RCC 7860 (cell line): ENCODE results near the gene TRAK2.

Experiments
- DNase-seq: peaks from one replicate; pipeline ENCODE4 v3.0.0-alpha.2; 2015; ENCODE audit warnings: low spot score
- FAIRE-seq: peaks from 2 replicates; lab custom pipeline; 2012; peaks lifted over from hg19 to GRCh38; lab: Jason Lieb, UNC

The TRAK2 gene

GRCh38 chr2:201366146-201366545, 85.1 kb downstream of the TRAK2 start:
- FAIRE-seq (no peak), DNase-seq (no peak)

DNA sequence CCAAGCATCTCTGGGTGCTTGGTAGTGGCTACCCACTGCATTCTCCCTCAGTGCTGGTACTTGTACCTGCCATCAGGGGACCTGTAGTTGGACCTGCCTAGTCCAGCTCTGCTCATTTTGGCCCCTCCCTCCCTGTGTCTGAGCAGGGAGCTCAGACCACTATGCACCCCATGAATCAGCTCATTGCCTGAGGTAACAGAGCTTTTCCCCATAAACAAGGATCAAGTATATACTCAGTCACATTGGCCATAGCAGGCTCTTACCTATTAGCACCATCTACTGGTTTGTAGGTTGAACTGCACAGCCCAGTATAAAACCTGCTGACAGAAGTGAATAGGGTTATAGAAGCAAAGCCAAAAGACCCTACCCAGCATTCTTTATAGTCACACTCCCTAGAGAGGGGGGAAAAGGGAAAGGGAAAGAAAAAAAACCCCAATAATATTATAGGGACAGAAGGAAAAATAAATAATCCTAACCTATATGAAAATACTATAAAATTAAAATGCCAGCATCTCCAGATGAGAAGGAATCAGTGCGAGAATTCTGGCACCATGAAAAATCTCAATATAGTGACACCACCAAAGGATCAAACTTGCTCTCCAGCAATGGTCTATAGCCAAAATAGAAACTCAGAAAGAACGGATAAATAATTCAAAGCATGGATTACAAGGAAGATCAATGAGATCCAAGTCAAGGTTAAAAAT, 87.2 kb downstream of the TRAK2 start:
- FAIRE-seq (no peak), DNase-seq (peak; percentile 53)

- no peak for DNase-seq
- no peak for FAIRE-seq
Observed at GRCh38 chr2:201362396-201362795, 88.9 kb downstream of the TRAK2 start.

- FAIRE-seq, result no peak
- DNase-seq, result no peak
Observed at GRCh38 chr2:201361078-201361733, 90.1 kb downstream of the TRAK2 start.

- no peak for DNase-seq
- FAIRE-seq, result no peak
Observed at GRCh38 chr2:201360256-201360655, 91.0 kb downstream of the TRAK2 start.

DNA sequence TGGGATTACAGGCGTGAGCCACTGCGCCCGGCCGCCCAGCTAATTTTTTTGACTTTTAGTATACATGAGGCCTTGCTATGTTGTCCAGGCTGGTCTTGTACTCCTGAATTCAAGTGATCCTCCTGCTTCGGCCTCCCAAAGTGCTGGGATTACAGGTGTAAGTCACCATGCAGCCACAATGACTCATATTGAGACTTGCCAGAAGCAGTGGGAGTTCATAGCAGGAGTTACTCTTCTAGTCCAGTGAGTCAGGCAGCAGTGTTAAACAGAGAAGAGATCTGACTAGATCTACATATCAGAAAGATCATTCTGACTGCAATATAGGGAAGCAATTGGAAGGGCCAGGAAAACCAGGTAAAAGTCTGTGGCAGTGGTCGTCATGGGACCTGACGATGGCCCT, 92.6 kb downstream of the TRAK2 start:
- DNase-seq (peak; percentile 81), FAIRE-seq (peak; percentile 52)

DNA sequence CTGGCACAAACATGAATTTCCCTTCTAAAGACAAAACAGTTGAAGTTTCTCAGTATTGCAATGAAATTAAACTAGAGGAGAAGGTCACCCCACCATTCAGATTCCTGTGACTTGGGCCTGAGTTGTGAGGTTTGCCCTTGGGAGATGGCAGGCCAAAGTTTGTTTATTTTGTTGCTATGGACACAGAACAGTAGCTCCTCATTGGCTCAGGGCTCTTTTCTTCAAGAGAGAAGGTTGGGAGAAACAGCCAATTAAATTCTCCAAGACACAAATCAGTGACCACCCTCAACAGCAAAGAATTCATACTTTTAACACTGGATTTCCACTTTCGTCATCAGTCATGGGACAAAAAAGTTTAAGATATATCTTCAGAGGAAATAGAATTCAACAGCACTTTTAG, 94.0 kb downstream of the TRAK2 start, which contains the start of gene FLACC1:
TSS of gene FLACC1 (minus strand) at position 125 of the 400 bp plus-strand sequence. CDS start 5,941 bp downstream, outside the sequence.
- FAIRE-seq (no peak), DNase-seq (peak; percentile 41)

- DNase-seq (no peak), FAIRE-seq (no peak)
Observed at GRCh38 chr2:201353116-201353515, 98.1 kb downstream of the TRAK2 start.

DNA sequence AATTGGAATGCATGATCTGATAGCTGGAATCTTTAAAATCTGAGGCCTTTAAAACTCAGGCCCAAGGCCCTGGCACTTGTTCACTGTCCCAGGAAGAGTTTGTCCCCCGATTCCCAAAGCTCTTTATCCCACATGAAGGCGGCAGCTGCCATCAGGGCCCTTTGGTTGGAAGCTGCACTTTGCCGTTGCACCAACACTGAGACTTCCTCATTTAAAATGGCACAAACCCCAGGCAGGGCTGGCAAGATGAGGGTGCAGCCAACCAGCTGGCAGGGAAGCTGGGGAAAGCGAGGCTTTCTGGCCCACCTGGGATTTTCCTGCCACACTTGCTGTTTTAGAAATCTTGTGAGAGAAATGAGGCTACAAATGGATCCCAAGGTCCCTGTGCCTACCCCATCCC, 100.4 kb downstream of the TRAK2 start:
- FAIRE-seq, result no peak

DNA sequence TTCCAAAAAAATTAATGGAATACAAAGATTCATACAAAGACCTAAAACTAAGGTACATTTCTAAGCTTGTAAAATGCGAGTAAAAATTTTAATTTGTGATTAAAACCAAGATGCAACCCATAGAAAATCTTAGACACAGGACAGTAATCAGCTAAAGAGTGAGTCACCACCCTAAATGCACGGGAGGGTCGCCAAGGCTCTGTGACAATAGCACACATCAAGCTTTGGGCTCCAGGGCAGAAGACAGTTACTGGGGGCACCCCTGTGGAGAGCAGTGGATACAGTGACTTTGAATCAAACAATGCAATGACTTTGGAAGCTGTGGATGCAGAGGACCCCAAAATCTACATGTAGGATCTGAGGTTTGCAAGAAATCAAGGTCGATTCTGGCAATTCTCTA, 101.7 kb downstream of the TRAK2 start:
- no peak for FAIRE-seq
- DNase-seq, result no peak

More for the DNA sequence above, 100.4 kb downstream of the TRAK2 start:
- DNase-seq, result no peak

- FAIRE-seq (no peak), DNase-seq (no peak)
Observed at GRCh38 chr2:201348758-201349157, 102.5 kb downstream of the TRAK2 start.

DNA sequence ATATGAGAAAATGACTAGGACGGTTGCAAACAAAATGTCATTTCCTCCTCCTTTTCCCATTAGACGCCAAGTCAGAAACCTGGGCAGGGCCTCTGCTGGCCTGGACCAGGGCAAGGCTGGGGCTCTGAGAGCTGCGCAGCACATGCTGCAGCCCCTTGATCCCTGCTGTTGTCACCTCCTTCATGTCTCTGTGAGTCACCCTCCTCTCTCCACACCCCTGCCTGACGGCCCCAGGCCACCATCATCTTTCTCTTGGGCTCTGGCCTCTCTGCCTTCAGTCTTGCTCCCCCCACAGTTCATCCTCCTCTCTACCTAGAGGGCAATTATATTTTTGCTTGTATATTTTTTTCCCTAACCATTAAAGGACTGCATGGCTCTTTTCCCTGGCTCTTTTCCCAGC, 104.1 kb downstream of the TRAK2 start:
- FAIRE-seq (no peak), DNase-seq (no peak)

DNA sequence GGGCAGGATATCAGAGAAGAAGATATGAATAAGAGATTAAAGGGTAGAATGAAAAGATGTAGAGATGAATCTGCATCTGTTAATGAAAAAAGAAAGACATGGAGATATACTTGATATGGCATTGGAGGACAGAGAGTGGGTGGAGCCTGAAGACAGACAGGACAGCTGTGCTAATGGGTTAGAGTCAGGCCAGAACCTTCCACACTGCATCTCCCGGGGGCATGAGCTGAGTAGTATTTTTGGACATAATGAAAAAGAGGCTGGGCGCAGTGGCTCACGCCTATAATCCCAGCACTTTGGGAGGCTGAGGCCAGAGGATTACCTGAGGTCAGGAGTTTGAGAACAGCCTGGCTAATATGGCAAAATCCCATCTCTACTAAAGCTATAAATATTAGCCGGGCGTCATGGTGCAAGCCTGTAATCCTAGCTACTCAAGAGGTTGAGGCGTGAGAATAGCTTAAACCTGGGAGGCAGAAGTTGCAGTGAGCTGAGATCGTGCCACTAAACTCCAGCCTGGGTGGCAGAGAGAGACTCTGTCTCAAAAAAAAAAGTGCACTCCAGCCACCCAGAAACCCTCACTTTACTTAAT, 105.5 kb downstream of the TRAK2 start:
- no peak for DNase-seq
- no peak for FAIRE-seq

GRCh38 chr2:201344663-201345366, 106.4 kb downstream of the TRAK2 start:
- DNase-seq (no peak), FAIRE-seq (no peak)

DNA sequence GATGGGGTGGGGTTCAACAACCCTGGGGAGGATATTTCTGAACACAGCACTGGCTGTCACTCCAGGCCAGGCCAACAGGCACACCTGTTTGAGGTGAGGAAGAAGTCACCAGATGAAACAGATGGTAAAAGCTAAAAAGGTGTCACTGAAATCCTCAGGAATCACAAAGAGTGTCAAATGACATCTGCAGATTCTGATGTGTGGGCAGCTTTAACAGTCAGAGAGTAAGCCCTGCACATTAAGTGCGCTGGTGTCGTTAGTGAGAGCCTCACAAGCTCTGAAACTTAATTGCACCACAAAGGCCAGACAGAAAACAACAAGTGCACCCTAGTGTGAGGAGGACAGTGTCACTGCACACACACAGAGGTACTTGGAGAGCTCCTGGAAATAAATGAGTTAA, 107.7 kb downstream of the TRAK2 start:
- no peak for DNase-seq
- no peak for FAIRE-seq

- FAIRE-seq (no peak), DNase-seq (no peak)
Observed at GRCh38 chr2:201342923-201343322, 108.3 kb downstream of the TRAK2 start.

DNA sequence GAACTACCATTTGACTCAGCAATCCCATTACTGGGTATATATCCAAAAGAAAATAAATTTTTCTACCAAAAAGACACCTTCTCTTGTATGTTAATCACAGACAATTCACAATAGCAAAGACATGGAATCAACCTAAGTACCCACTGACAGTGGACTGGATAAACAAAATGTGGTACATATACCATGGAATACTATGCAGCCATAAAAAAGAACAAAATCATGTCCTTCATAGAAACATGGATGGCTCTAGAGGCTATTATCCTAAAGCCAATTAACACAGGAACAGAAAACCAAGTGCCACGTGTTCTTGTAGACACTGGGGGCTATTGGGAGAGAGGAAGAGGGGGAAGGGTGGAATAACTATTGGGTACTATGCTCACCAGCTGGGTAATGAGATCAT, 121.8 kb downstream of the TRAK2 start:
- DNase-seq, result no peak
- no peak for FAIRE-seq

- FAIRE-seq, result no peak
- DNase-seq, result no peak
Observed at GRCh38 chr2:201327678-201328077, 123.6 kb downstream of the TRAK2 start.
